H1 (cell line): Measurements from ENCODE around the gene OLFML2A.
A peak's percentile ranks its signal among the peaks of the same experiment; 100 is the strongest.

Source experiments
- BACH1 ChIP-seq: IDR thresholded peaks from 2 replicates; pipeline ENCODE4 v1.6.1; 2012; ENCODE audit warnings: low read length, improper control_type of control experiment
- CBX5 ChIP-seq: fragments of 300-800, 300-1000 bp; sonication (generic); IDR thresholded peaks from 2 replicates; pipeline ENCODE4 v1.7.1; 2016; ENCODE audit warnings: antibody characterized with exemption, low read length, low read depth
- EP300 ChIP-seq, 2 experiments: IDR thresholded peaks; 1 replicate in 1 of 2; 2 replicates in 1 of 2; pipeline ENCODE4 v1.6.1; 2011 to 2012; ENCODE audit warnings: low read depth in 2 of 2, low read length in 2 of 2, mild to moderate bottlenecking in 2 of 2, borderline replicate concordance in 1 of 2, inconsistent platforms in 1 of 2, moderate library complexity in 1 of 2
- EZH2 ChIP-seq: fragments of 200-600 bp; sonication (generic); IDR thresholded peaks from 2 replicates; pipeline ENCODE4 v1.7.1; 2012; ENCODE audit warnings: low read depth, mild to moderate bottlenecking, moderate library complexity, low read length, inconsistent platforms; ENCODE audit not compliant: severe bottlenecking
- GTF2F1 ChIP-seq: IDR thresholded peaks from 2 replicates; pipeline ENCODE4 v1.6.1; 2012; ENCODE audit warnings: low read depth, low read length, improper control_type of control experiment, borderline replicate concordance
- HDAC2 ChIP-seq, 2 experiments: fragments of 300-600 bp in 1 of 2; sonication (generic) in 1 of 2; IDR thresholded peaks; 2 replicates each; pipeline ENCODE4 v1.6.1; 2011 to 2012; ENCODE audit warnings: low read depth in 2 of 2, low read length in 2 of 2, mild to moderate bottlenecking in 2 of 2, moderate library complexity in 2 of 2, borderline replicate concordance in 1 of 2, inconsistent platforms in 1 of 2
- KDM5A ChIP-seq: fragments of 200-600 bp; IDR thresholded peaks from 2 replicates; pipeline ENCODE4 v1.7.1; 2012; ENCODE audit warnings: mild to moderate bottlenecking, low read length, inconsistent platforms, mixed read lengths
- PHF8 ChIP-seq: fragments of 200-600 bp; sonication (generic); conservative IDR thresholded peaks from 2 replicates; pipeline ENCODE4 v1.7.1; 2012; ENCODE audit warnings: low read depth, mild to moderate bottlenecking, inconsistent platforms, low read length, moderate library complexity
- POLR2A ChIP-seq, 2 experiments: IDR thresholded peaks; 1 replicate in 1 of 2; 2 replicates in 1 of 2; pipeline ENCODE4 v1.6.1; 2011; ENCODE audit warnings: low read depth in 2 of 2, low read length in 2 of 2, mild to moderate bottlenecking in 2 of 2; ENCODE audit errors: control extremely low read depth in 1 of 2
- RXRA ChIP-seq: IDR thresholded peaks from 2 replicates; pipeline ENCODE4 v1.6.1; 2011; ENCODE audit warnings: low read depth, mild to moderate bottlenecking, low read length, moderate library complexity; ENCODE audit not compliant: insufficient read depth
- SIX5 ChIP-seq: IDR thresholded peaks from 2 replicates; pipeline ENCODE4 v1.6.1; 2011; ENCODE audit warnings: mild to moderate bottlenecking, low read depth, low read length
- YY1 ChIP-seq: IDR thresholded peaks from 2 replicates; pipeline ENCODE4 v1.6.1; 2011; ENCODE audit warnings: low read depth, mild to moderate bottlenecking, low read length
- TF ChIP-seq, protein P1 (sequence below), 3 experiments: IDR thresholded peaks; 1 replicate in 2 of 3; 2 replicates in 1 of 3; pipeline versions ENCODE4 v1.5.1 to v1.6.1; 2011; ENCODE audit warnings: low read length in 3 of 3, mild to moderate bottlenecking in 3 of 3, inconsistent platforms in 2 of 3, low read depth in 1 of 3, moderate library complexity in 1 of 3; ENCODE audit not compliant: insufficient read depth in 1 of 3; ENCODE audit errors: control extremely low read depth in 1 of 3
- TF ChIP-seq, protein P2 (sequence below): IDR thresholded peaks from 2 replicates; pipeline ENCODE4 v1.6.1; 2012; ENCODE audit warnings: low read length, inconsistent platforms

GRCh38 chr9:124794902-124795491 lies 18.1 kb downstream of the OLFML2A start:
- TF ChIP-seq SIX5 (no peak), HDAC2 (IDR thresholded peaks at IDR 0.05; ENCODE audit: borderline replicate concordance in 1 of 2, low read depth in 2 of 2, low read length in 2 of 2) (no peak), BACH1 (no peak), EZH2 (no peak), POLR2A (IDR thresholded peaks at IDR 0.05; ENCODE audit: control extremely low read depth in 1 of 2, low read depth in 2 of 2, low read length in 2 of 2) (no peak), CBX5 (no peak), PHF8 (no peak), KDM5A (no peak), EP300 (IDR thresholded peaks at IDR 0.05; ENCODE audit: borderline replicate concordance in 1 of 2, low read depth in 2 of 2, low read length in 2 of 2) (no peak), RXRA (no peak), YY1 (no peak), GTF2F1 (no peak)
- TF ChIP-seq, protein P1, sequence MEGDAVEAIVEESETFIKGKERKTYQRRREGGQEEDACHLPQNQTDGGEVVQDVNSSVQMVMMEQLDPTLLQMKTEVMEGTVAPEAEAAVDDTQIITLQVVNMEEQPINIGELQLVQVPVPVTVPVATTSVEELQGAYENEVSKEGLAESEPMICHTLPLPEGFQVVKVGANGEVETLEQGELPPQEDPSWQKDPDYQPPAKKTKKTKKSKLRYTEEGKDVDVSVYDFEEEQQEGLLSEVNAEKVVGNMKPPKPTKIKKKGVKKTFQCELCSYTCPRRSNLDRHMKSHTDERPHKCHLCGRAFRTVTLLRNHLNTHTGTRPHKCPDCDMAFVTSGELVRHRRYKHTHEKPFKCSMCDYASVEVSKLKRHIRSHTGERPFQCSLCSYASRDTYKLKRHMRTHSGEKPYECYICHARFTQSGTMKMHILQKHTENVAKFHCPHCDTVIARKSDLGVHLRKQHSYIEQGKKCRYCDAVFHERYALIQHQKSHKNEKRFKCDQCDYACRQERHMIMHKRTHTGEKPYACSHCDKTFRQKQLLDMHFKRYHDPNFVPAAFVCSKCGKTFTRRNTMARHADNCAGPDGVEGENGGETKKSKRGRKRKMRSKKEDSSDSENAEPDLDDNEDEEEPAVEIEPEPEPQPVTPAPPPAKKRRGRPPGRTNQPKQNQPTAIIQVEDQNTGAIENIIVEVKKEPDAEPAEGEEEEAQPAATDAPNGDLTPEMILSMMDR (IDR thresholded peaks at IDR 0.05; ENCODE audit: control extremely low read depth in 1 of 3, insufficient read depth in 1 of 3, low read depth in 1 of 3, low read length in 3 of 3), result peak; percentile 13 to 27 (median 16); a peak in 3 of 4 replicates
- TF ChIP-seq, protein P2, sequence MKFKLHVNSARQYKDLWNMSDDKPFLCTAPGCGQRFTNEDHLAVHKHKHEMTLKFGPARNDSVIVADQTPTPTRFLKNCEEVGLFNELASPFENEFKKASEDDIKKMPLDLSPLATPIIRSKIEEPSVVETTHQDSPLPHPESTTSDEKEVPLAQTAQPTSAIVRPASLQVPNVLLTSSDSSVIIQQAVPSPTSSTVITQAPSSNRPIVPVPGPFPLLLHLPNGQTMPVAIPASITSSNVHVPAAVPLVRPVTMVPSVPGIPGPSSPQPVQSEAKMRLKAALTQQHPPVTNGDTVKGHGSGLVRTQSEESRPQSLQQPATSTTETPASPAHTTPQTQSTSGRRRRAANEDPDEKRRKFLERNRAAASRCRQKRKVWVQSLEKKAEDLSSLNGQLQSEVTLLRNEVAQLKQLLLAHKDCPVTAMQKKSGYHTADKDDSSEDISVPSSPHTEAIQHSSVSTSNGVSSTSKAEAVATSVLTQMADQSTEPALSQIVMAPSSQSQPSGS, result no peak
